T follicular helper cell (primary cell): ENCODE results near the gene NSD1.

Source experiments
- DNase-seq: peaks from one replicate; pipeline ENCODE4 v3.0.0-alpha.2; 2020; ENCODE audit warnings: low read depth

The NSD1 gene

GRCh38 chr5:177098120-177098469 is 35.5 kb upstream of the NSD1 start:
- no peak for DNase-seq

GRCh38 chr5:177098470-177099141 is 35.0 kb upstream of the NSD1 start:
- DNase-seq, result no peak

DNA sequence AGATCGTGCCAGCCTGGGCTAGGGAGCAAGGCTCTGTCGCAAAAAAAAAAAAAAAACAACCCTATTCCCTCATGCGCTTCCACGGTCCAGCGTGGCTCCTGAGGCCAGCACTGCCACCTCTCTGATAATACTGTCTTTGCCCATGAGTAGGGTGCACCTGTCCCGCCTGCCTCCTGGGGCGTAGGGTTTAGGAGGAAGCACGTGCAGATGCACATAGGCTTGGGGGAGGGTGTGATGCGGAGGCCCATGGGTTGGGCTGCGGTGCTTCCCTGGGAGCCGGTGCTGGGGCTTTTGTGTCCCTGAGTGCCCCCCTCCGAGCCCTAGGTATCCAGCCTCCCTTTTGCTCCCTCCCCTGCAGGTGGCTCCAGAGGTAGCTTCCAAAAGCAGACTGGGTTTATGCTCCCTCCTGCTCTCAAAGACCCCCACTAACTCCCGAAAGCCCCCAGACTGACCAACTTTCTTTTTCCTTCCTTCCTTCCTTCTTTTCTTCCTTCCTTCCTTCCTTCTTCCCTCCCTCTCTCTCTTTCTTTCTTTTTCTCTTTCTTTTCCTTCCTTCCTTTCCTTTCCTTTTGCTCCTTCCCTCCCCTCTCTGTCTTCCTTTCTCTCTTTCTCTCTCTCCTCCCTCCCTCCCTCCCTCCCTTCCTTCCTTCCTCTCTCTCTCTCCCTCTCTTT is 34.0 kb upstream of the NSD1 start:
- DNase-seq, result no peak

GRCh38 chr5:177100714-177101121 is 32.9 kb upstream of the NSD1 start:
- no peak for DNase-seq

- DNase-seq, result no peak
These were observed 29.9 kb upstream of the NSD1 start for GRCh38 chr5:177103523-177104253.

DNA sequence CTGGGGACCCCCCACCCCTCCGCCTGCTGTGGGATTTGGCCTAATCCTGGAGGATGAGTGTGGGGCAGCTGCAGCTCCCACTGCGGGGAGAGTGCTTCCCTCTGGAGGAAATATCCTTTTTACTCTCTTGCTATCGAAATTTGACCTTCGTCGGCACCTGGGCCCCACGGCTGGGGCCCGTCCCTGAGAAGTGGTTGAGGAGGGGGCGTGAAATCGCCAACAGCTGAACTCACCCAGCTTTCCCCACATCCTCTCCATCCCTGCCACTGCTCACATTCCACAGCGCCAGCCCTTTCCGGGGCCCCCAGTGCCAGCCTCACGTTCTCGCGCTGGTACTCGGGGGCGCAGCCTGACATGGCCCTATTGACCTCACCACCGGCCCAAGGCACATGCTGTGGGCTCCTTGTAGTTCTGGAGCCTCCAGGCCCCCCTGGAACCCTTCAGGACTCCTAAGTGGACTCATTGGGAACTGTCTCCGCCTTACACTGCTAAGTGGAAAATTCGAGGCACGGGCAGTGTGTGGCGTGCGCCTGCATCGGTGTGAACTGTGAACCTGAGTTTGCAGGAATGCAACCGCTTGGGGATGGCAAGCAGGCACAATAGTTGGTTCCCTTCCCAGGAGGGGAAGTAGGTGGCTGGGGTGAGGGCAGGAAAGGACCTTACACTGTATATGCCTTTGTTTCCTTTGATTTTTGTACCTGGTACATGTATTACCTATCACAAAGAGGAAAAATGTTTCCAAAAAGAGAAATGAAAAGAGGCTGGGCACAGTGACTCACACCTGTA is 27.7 kb upstream of the NSD1 start:
- no peak for DNase-seq

DNA sequence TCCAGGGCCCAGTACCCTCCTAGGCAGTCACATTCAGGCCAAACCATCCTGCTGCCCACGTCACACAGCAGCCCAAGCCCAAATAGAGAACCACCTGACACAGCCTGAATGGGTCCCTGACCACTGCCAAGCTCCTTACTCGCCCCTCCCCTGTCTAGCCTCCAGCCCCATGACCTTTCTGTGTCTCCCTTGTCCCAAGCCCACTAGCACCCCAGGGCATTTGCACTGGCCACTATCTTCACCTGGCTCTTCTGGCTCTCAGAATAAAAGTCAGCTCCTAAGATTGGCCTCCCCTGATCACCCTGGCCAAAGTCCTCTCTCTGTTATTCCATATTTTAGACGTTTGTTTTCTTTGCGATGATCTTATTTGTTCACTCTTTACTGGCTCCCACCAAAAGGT is 26.4 kb upstream of the NSD1 start:
- DNase-seq, result no peak

DNA sequence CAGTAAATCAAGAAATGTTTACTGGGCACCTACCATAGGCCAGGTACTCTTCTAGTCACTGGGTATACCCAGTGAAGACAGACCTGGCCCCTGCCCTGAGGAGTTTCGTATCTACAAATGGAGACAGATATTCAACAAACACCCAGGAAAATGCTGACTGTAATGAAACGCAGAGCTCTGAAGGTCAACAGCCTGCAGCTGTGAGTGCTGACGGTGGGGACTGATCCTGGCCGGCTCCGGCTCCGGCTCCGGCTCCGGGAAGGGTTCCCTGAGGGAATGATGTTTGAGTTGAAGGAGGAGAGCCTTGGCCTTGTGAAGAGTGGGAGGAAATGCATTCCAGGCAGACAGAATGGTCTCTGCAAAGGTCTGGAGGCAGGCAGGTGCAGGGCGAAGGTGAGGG is 23.8 kb upstream of the NSD1 start:
- DNase-seq, result no peak

- DNase-seq, result no peak
These were observed 21.7 kb upstream of the NSD1 start for GRCh38 chr5:177111720-177112394.

DNA sequence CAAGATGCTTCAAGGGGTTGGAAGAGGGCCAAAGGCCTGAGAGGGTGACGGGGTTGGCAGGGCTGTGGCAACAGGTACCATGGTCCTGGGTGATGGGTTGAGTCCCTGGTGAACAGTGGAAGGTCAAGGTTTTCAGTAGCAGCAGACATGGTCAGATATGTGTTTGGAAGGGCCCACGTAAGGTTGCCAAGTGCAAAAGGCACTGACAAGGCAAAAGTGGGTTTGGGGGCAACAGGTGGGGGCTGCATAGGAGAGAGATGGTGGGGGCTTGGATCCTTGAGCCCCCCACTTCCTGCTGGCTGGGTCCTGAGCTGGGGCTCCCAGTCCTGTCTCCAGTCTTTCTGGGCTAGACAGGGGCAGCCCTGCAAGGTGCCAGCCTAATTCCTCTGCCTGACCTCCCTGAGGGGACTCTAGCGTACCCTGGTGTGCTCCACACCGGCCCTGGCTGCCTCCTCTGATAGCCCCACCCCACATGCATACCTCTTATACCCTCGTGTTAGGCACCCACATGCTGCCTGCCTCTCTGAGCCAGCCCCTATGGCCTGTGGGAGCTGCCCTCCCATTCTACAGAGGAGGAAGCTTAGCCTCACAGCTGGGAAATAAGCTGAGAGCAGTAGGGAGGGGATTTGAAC is 20.9 kb upstream of the NSD1 start:
- DNase-seq, result no peak

- peak; percentile 68 for DNase-seq
These were observed 19.8 kb upstream of the NSD1 start for GRCh38 chr5:177113566-177114424.

DNA sequence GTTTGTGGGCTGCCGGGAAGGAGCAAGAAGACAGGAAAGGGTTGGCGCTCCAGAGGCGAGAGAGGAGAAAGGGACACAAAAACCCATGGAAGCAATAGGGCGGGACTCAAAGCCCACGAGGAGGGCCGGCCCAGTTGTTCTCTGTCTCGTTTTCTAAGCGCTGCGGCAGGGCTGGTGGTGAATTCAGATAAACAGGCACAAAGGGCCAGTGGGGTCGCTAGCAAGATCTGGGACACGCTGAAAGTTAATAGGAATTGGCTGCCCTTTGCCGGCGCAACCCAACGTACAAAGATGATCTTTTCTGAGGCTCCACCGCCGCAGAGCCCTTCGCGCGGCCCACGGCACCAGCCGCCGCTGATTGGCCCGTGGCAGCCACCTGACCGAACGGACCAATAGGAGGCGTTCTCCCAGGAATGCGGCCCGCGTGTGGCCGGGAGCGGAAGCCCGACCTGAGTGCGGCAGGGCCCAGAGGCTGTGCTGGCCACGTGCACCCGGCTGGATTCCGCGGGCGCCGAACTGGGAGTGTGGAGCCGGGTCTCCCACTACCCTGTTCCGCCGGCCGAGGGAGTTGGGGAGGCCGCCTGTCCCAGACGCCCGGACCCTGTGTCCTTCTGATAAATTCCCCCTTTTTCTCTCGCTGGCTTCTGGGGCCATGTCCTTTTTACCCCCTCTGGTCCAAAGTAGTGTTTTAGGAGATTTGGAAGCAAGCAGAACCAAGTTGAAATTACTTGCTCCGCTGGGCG is 16.8 kb upstream of the NSD1 start:
- DNase-seq, result peak; percentile 70

DNA sequence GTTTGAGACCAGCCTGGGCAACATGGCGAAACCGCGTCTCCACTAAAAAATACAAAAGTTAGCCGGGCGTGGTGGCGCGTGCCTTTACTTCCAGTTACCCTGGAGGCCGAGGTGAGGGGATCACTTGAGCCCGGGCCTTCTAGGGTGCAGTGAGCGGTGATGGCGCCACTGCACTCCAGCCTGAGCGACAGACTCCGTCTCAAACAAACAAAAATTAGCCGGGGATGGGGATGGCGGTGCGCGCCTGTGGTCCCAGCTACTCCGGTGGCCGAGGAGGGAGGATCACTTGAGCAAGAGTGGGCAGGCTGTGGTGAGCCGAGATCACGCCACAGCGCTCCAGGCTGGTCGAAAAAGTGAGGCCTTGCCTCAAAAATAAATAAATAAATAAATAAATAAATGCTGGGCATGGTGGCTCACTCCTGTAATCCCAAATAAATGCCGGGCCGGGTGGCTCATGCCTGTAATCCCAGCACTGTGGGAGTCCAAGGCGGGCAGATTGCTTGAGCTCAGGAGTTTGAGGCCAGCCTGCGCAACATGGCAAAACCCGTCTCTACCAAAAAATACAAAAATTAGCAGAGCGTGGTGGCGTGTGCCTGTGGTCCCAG is 16.0 kb upstream of the NSD1 start:
- DNase-seq, result no peak

DNA sequence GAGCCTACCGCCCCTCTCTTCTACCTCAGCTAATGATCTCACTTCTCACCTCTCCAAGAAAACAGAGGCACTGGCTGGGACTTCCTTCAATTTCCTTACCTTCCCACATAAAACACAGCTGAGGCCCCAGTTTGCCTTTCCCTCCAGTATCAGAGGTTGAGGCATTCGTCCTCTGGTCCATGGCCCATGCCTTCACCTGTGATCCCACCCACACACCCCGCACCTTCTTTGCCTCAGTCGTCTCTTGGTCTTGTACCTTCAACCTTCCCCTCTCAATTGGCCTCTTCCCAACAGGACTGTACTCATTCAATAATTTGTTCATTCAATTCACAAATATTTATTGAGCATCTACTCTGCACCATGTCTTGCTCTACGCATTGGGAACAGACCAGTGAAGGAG is 11.0 kb upstream of the NSD1 start:
- DNase-seq, result no peak

DNA sequence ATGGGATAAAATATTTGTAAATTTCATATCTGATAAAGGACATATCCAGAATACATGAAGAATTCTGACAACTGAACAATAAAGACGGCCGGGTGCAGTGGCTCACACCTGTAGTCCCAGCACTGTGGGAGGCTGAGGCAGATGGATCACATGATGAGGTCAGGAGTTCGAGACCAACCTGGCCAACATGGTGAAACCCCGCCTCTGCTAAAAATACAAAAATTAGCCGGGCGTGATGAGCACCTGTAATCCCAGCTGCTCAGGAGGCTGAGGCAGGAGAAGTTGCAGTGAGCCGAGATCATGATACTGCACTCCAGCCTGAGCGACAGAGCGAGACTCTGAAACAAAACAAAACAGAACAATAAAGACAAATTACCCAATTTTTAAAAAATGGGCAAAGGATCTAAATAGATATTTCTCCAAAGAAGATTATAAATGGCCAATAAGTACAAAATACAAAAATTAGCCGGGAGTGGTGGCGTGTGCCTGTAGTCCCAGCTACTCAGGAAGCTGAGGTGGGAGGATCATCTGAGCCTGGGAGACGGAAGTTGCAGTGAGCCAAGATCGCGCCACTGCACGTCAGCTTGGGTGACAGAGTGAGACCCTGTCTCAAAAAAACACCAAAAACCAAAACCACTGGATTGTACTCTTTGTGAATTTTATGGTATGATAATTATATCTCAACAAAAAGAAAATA is 9.6 kb upstream of the NSD1 start:
- no peak for DNase-seq

DNA sequence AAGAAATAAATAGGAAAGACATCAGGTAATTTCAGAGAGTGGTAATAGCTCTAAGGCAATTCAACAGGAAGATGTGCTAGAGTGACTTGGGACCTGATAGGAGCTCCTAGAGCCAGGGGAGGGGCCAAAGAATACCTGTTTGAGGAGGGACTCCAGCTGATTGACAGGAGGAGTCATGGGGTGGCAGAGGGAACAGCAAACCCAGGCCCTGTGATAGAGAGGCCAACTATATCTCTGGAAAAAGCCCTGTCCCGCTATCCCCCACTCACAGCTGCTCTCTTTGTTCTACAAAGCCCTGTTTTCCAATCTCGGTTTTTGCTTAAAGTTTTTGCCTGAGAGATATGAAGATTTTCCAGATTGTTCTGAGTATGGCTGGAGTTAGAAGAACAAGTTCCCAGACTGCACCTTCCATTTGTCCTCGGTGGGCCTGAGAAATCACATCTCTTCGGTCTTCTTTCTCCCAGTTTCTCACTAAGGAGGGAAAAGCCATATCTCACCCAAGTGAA is 9.0 kb upstream of the NSD1 start:
- DNase-seq, result no peak

DNA sequence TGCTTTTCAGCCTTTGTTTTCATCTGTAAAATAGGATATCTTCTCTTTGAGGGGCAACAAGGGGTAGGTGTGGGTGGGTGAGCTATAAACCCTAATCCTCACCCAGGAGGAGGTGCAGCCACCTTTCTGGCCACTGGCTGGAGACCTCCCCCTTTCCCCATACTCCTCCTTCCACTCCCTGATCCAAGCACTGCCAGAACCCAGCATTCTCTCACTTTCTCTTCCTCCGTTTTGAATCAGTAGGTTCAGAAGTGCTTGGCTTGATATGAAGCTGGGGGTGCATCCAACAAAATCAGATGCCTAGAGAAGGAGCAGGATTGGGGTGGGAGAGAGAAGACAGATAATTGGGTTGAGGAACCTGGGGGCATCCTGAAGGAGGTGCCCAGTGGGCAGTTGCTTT is 6.8 kb upstream of the NSD1 start:
- no peak for DNase-seq

GRCh38 chr5:177128551-177128981 is 5.0 kb upstream of the NSD1 start:
- DNase-seq, result no peak
